Astrocyte of the cerebellum (primary cell): ENCODE measurements around the gene ARHGEF25.

Source experiments
- DNase-seq: peaks from one replicate; pipeline ENCODE4 v3.0.0-alpha.2; 2011; ENCODE audit warnings: low read depth
- H3K4me3 ChIP-seq: 2 replicates; pipeline ENCODE4 v1.5.1; 2011; ENCODE audit warnings: mild to moderate bottlenecking, low read depth, low read length, moderate library complexity
- CTCF ChIP-seq: IDR thresholded peaks from 2 replicates; pipeline ENCODE4 v1.5.1; 2012; ENCODE audit warnings: low read length, low read depth, moderate library complexity, mild to moderate bottlenecking; ENCODE audit errors: missing control alignments
- in situ Hi-C: cut with HindIII; loops from 2 replicates; pipeline ENCODE4 v1.10.0; 2017; ENCODE audit warnings: low sequenced_read_pairs

Gene ARHGEF25

GRCh38 chr12:57571926-57572762 lies 39.1 kb upstream of the ARHGEF25 start:
- H3K4me3 ChIP-seq = no peak overlapping the region
- DNase-seq = no peak
- in situ Hi-C loops = no loop called here
- TF ChIP-seq CTCF = no peak

- DNase-seq = no peak
- no peak for TF ChIP-seq CTCF
- in situ Hi-C loops = no loop called here
- H3K4me3 ChIP-seq = no peak overlapping the region
Observed at GRCh38 chr12:57574795-57575194, 36.4 kb upstream of the ARHGEF25 start.

GRCh38 chr12:57575771-57576612 lies 35.2 kb upstream of the ARHGEF25 start:
- no peak for TF ChIP-seq CTCF
- no peak overlapping the region for H3K4me3 ChIP-seq
- in situ Hi-C loops = no loop called here
- no peak for DNase-seq

GRCh38 chr12:57576613-57577160 lies 34.5 kb upstream of the ARHGEF25 start:
- H3K4me3 ChIP-seq = no peak overlapping the region
- no peak for DNase-seq
- no peak for TF ChIP-seq CTCF
- in situ Hi-C loops = no loop called here

- no peak for TF ChIP-seq CTCF
- H3K4me3 ChIP-seq = no peak overlapping the region
- no peak for DNase-seq
- in situ Hi-C loops = no loop called here
Observed at GRCh38 chr12:57577981-57578758, 33.1 kb upstream of the ARHGEF25 start.

GRCh38 chr12:57579011-57579410 lies 32.2 kb upstream of the ARHGEF25 start:
- no peak for TF ChIP-seq CTCF
- no peak for DNase-seq
- H3K4me3 ChIP-seq = no peak overlapping the region
- in situ Hi-C loops = no loop called here
